Lung (tissue), 12 donors: ENCODE results near the gene RPF1. TPM values are rescaled to one million over a fixed set of nuclear protein-coding genes. Genes with fewer than 3 reads are reported as not detected.

Source experiments
- ATAC-seq: fragments of 200-7000 bp; cut with Tn5 transposase; one replicate; pipeline ENCODE4 v1.9.1; 2020; ENCODE audit warnings: moderate number of reproducible peaks; ENCODE audit not compliant: insufficient read depth, low FRiP score
- DNase-seq, 3 donors: peaks; one replicate each; pipeline ENCODE4 v3.0.0-alpha.2; 2013 to 2017
- H3K27ac ChIP-seq, 2 donors: one replicate each; pipeline ENCODE4 v1.5.1; 2013; ENCODE audit warnings: mild to moderate bottlenecking in 2 of 2, moderate library complexity in 2 of 2, control low read depth in 1 of 2, inconsistent platforms in 1 of 2, low read depth in 1 of 2, low read length in 1 of 2
- H3K27me3 ChIP-seq, 3 donors: one replicate each; pipeline ENCODE4 v1.5.1; 2013; ENCODE audit warnings: low read length in 2 of 3; ENCODE audit not compliant: control insufficient read depth in 3 of 3, insufficient read depth in 3 of 3
- H3K36me3 ChIP-seq, 4 donors: one replicate each; pipeline ENCODE4 v1.5.1; 2013; ENCODE audit warnings: low read length in 4 of 4, mild to moderate bottlenecking in 1 of 4, moderate library complexity in 1 of 4; ENCODE audit not compliant: control insufficient read depth in 4 of 4, insufficient read depth in 4 of 4
- H3K4me1 ChIP-seq, 5 donors: one replicate each; pipeline ENCODE4 v1.5.1; 2013; ENCODE audit warnings: low read length in 5 of 5, mild to moderate bottlenecking in 2 of 5, moderate library complexity in 1 of 5; ENCODE audit not compliant: control insufficient read depth in 5 of 5, insufficient read depth in 5 of 5
- H3K4me3 ChIP-seq: one replicate; pipeline ENCODE4 v1.5.1; 2013; ENCODE audit warnings: mild to moderate bottlenecking, control low read depth, moderate library complexity
- H3K9ac ChIP-seq, 2 donors: one replicate each; pipeline ENCODE4 v1.5.1; 2013; ENCODE audit warnings: low read length in 2 of 2, control low read depth in 1 of 2; ENCODE audit not compliant: insufficient read depth in 1 of 2
- H3K9me3 ChIP-seq, 4 donors: one replicate each; pipeline ENCODE4 v1.5.1; 2013; ENCODE audit warnings: low read length in 3 of 4, mild to moderate bottlenecking in 1 of 4, moderate library complexity in 1 of 4; ENCODE audit not compliant: control insufficient read depth in 4 of 4, insufficient read depth in 3 of 4
- WGBS, 2 donors: extraction: QIAGEN DNeasy Blood & Tissue Kit; methylation state at CpG; one replicate each; pipeline ENCODE4 v1.1.7; 2013; 5-methylcytosine and 5-hydroxymethylcytosine counted together
- polyA plus RNA-seq, 2 donors: library from polyadenylated mRNA; stranded (reverse); fragments of 200-250 nt; gene quantifications; one replicate each; pipeline ENCODE4 v1.2.1, GENCODE V29; 2013
- total RNA-seq, 2 donors: library from RNA; depleted of rRNA in 1 of 2; stranded (reverse); fragments of >200 nt in 1 of 2; gene quantifications; one replicate each; pipeline ENCODE4 v1.2.1, GENCODE V29; 2014 to 2021
- TF ChIP-seq, protein P1 (sequence below): IDR thresholded peaks from 2 replicates; pipeline ENCODE4 v1.5.1; 2012; ENCODE audit warnings: mild to moderate bottlenecking; ENCODE audit errors: control extremely low read depth, extremely low read depth
- donor health status: control.
- donor health status: control.
- donor health status: Bipolar disorder and iron deficiency.
- donor health status: healthy.
- donor health status: DM: yes; HTN: yes; CAD: no.

RPF1 gene
- total and polyA plus RNA-seq, 4 donors = 22.2 to 47.2 (median 30.2) TPM

DNA sequence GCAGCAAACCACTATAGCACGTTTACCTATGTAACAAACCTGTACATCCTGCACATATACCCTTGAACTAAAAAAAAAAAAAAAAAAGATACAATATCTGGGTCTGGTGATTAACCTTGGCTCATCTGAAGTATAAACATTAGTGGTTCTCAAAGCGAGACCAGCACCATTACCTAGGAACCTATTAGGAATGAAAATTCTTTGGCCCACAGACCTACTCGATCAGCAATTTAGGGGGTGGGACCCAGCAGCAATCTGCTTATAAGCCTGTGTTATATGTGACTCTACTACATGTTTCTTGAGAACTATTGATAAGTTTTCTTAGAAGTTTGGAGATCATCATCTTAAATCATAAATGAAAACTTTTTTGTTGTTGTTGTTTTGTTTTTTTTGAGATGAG is 17.4 kb downstream of the RPF1 start:
- Histone ChIP-seq H3K4me3 (no peak overlapping the region), H3K27ac (no peak overlapping the region), H3K27me3 (no peaks in the 10 kb centered on the region), H3K9me3 (no peaks in the 10 kb centered on the region), H3K36me3 (peaks cover 8 to 64% (median 27%) of the 10 kb centered on the region in 4 donors), H3K9ac (no peak overlapping the region), H3K4me1 (peaks cover 0 to 10% (median 0%) of the 10 kb centered on the region in 5 donors)
- no peak for ATAC-seq
- TF ChIP-seq, protein P1, sequence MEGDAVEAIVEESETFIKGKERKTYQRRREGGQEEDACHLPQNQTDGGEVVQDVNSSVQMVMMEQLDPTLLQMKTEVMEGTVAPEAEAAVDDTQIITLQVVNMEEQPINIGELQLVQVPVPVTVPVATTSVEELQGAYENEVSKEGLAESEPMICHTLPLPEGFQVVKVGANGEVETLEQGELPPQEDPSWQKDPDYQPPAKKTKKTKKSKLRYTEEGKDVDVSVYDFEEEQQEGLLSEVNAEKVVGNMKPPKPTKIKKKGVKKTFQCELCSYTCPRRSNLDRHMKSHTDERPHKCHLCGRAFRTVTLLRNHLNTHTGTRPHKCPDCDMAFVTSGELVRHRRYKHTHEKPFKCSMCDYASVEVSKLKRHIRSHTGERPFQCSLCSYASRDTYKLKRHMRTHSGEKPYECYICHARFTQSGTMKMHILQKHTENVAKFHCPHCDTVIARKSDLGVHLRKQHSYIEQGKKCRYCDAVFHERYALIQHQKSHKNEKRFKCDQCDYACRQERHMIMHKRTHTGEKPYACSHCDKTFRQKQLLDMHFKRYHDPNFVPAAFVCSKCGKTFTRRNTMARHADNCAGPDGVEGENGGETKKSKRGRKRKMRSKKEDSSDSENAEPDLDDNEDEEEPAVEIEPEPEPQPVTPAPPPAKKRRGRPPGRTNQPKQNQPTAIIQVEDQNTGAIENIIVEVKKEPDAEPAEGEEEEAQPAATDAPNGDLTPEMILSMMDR = no peak
- DNase-seq = no peak
- WGBS, 2 donors = 91 to 93% methylated on average over 3 of the region's 3 CpGs

- WGBS, 2 donors = 46 to 48% methylated on average over 2 of the region's 2 CpGs
- peak overlapping the region in 1 of 2 donors; percentile 21 for H3K27ac ChIP-seq
- peaks cover 0 to 9% (median 3%) of the 10 kb centered on the region in 5 donors for H3K4me1 ChIP-seq
- TF ChIP-seq, protein P1 = no peak
- no peaks in the 10 kb centered on the region for H3K27me3 ChIP-seq
- no peaks in the 10 kb centered on the region for H3K9me3 ChIP-seq
- no peak overlapping the region for H3K4me3 ChIP-seq
- H3K9ac ChIP-seq = no peak overlapping the region
- no peak for DNase-seq
- peaks cover 3 to 53% (median 24%) of the 10 kb centered on the region in 4 donors for H3K36me3 ChIP-seq
- no peak for ATAC-seq
Measured at GRCh38 chr1:84497631-84498275, 18.7 kb downstream of the RPF1 start.

GRCh38 chr1:84502927-84503326 is 23.9 kb downstream of the RPF1 start:
- peaks cover 1 to 21% (median 8%) of the 10 kb centered on the region in 4 donors for H3K36me3 ChIP-seq
- ATAC-seq = no peak
- DNase-seq = no peak
- no peak overlapping the region for H3K27ac ChIP-seq
- TF ChIP-seq, protein P1 = no peak
- H3K4me1 ChIP-seq = peaks cover 3 to 28% (median 13%) of the 10 kb centered on the region in 5 donors
- no peaks in the 10 kb centered on the region for H3K9me3 ChIP-seq
- H3K27me3 ChIP-seq = no peaks in the 10 kb centered on the region
- H3K9ac ChIP-seq = no peak overlapping the region
- no peak overlapping the region for H3K4me3 ChIP-seq
- WGBS, 2 donors = 52 to 68% methylated on average over 5 of the region's 5 CpGs
